G401.6 (cell line): ENCODE results near the gene CFAP97.
"Not testable (repeated sequence)": the region's sequence is repeated elsewhere in the genome, so short reads cannot be mapped to it uniquely, and the experiment has no call there.

ENCODE experiments used
- FAIRE-seq: peaks from 2 replicates; lab custom pipeline; 2012; peaks lifted over from hg19 to GRCh38; lab: Jason Lieb, UNC

CFAP97 gene

DNA sequence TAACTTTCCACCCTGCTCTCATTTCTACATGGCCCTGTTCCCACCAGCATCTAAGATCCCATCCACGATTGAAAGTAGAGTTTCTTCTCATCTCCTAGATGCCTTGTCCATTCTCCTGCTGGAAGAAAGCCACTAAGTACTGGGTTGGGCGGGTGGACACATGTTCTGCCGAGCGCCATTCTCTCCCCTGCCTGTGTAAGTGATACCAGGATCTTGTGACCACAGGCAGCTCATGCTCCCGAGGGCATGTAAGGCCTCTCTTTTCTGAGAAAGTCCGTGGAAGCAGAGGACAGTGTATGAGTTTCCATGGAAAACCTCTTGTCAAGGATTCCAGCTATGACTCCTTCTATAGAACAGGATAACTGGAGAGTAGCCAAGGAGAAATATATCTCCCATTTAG, 64.1 kb downstream of the CFAP97 start:
- no peak for FAIRE-seq

DNA sequence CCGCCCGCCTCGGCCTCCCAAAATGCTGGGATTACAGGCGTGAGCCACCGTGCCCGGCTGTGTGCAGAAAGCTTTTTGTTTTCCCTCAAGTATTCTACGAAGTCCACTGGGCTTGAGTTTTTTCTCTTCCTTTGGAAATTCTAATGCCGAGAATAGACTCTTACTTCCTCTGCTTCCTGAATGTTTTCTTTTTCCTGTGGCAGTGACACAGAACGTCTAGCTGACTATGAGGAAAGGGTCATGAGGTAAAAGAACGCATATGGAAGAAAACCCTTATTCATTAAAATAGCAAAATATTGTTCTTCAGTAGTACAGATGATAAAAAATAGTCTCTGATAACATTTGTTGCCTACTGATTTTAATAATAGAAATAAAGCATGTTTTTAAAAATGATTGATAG, 65.6 kb downstream of the CFAP97 start:
- no peak for FAIRE-seq

DNA sequence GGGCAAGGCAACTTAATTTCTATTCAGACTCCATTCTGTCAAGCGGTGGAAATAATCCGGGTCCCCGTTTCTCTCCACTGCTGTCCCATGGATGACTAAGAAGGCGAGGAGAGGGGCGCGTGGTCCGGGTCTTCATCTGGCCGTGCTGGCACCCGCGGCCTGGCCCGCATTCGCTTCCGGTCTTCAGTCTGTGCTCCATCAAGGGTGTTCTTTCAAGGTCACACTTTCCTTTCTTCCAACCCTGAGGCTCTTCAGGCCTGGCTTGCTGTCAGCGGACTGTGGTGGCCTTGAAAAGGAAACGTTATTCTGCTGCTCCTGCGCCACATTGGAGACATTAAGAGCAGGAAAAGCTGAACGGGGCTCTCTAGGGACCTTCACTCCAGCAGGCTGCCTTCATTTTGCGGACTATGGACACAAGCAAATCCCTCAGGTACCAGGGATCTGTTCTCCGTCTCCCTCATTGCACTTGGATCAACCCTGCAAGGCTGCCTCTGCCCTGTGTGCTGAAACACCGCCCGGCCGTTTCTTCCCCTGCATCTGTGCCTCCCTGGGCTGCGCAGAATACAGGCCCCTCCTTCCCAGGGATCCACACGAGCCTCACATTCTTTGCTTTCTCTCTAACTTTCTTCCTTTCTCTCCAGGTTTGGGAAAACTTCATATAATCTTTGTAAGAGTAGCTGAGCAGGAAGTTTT, 66.4 kb downstream of the CFAP97 start:
- FAIRE-seq: no peak

DNA sequence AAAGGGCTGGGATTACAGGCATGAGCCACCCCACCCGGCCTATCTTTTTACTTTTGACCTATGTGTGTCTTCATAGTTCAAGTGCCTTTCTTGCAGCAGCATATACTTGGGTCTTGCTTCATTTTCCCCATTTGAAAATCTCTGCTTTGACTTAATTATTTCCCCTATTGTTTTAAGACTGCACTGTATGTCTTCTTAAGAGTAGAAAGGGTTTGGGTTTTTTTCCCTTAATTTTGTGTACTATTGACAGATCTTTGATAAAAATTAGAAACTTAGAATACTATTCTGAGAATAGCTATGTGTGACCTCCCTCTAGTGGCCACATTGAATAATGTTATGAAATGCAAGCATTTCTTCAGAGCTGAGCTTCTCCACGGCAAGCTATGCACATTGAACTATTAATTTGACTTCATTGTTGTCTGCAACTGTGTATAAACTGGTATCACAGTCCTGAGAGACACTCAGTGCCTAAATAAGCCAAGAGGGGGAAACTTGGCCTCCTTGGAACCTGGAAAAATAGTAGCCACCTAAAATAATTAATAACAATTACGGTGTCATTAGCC, 69.4 kb downstream of the CFAP97 start:
- FAIRE-seq: peak; percentile 91

DNA sequence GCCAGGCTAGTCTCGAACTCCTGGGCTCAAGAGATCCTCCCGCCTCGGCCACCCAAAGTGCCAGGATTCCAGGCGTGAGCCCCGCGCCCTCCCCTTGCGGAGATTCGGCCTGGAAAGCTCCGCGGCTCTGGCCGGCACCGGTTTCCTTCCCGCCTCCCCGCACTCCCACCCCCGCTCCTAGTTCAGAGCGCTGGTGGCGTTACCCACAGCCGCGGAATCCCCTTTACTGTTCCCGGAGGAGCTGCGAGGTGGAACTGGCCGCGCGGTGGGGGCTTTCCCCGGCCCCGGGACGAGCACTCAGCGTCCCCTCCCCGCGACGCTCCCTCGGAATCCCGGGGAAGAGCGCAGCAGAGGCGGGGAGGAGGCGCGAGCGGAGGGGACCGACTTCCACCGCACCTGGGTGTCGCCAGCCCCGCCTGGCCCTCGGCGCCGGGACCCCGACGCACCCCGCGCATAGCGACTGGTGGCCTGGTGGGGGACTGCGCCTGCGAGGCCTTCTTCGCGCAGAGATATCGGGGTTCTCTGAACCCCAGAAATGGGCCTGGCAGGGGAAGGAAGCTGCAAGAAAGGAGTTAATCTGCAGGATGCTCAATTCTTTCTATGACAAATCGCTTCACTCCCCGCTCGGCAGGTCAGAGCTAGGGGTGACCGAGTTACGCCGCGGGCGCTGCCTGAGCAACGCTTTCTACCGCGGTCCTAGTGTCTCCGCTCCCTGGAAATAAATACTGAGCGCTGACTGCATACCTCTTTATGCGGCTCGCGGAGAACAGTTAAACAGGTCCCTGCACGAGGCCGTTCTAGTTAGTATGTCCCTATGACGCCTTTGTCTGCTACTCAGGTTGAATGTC, 75.3 kb downstream of the CFAP97 start:
- no peak for FAIRE-seq

DNA sequence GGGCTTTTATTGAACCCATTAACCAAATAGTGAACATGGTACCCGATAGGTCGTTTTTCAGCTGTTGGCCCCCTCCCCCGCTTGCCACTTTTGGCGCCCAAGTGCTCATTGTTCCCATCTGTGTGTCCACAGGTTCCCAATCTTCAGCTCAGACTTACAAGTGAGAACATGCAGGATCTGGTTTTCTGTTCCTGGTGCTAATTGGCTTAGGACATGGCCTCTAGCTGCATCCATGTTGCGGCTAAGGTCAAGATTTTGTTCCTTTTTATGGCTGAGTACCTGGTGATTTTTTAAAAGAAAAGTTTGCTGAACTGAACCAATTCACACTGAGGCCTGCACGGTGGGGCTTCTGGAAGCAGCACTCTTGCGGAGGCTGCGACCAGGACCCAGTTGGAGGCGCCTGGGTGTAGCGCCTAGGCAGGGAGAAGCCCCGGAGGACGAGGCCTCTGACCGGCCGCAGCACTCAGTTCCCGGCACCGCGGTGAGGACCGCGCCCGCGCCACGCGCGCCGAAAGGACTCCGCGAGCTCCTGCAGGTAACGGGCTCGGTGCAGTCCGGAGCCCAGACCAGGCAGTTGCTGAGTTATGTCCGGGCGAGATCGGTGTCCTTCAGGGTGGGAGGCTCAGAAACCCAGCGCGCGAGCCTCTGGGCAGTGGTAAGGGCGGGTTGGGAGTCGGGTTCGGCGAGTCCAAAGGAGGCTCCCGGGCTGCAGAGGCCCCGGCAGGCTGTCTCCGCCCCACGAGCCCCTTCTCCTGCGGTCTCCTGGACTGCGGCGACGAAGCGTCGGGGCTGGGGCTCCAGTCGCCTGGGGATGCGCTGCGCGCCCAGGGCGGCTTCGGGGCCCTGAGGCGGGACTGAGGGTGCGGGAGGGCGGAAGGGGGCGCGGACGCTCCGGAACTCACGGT, 76.5 kb downstream of the CFAP97 start:
- no peak for FAIRE-seq

DNA sequence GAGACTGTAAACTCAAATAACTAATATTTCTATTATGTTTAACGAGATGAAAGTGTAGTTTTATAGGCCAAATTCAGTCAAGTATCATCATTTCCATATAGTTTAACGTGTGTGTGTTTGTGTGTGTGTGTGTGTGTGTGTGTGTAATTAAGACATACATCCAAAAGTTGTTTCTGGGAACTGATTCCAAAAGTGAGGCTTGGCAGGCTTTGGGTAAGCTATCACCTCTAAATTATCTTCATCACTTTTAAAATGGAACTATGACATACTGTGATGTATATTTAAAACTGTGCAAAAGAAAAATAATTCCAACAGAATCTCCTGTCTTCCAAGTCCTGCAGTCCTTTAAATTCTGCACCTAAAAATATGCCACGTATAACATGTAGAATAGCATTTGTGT, 79.8 kb downstream of the CFAP97 start:
- FAIRE-seq: no peak

DNA sequence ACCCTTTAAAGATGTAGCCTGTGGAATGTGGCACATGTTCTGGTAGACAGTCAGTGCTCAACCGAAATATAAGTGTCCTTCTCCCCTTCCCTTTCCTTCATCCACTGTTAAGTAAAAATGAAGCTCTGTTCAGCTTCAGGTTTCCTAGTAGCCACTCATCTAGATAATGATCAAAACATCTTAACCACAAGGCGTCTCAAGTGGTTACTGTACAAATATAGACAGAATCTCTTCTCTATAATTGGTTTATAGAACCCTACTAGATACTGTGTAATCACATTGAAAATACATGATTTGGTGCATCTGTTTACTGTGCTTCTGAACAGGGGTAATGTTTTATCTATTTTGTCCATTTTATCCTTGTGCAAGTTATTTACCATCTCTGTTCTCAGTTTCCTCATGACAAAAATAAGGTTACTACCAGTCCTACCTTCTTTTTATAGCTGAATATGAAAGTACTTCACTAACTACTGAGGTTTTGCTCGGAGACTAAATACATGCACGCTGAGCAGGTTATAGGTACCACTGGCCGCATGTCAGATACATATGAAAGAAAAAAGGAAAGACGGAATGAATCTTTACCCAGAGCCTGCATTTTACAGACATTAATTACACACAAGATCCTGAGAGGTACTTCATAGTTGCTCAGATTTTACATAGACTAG, 81.0 kb downstream of the CFAP97 start:
- FAIRE-seq: no peak

DNA sequence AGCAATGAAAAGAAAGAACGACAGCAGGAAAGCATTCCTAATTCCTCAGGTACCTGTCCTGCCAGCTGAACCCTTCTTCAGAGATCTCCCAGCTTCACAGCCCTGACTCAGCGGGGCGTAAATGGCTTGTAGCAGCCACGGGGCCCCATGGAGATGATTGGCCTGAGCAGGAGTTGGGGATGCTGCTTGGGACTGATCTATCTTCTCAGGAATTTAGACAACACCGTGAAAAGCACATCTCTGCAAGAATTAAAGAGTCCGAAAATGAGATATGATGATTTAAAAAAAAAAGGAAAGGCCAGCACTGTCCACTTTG, 83.2 kb downstream of the CFAP97 start:
- no peak for FAIRE-seq

DNA sequence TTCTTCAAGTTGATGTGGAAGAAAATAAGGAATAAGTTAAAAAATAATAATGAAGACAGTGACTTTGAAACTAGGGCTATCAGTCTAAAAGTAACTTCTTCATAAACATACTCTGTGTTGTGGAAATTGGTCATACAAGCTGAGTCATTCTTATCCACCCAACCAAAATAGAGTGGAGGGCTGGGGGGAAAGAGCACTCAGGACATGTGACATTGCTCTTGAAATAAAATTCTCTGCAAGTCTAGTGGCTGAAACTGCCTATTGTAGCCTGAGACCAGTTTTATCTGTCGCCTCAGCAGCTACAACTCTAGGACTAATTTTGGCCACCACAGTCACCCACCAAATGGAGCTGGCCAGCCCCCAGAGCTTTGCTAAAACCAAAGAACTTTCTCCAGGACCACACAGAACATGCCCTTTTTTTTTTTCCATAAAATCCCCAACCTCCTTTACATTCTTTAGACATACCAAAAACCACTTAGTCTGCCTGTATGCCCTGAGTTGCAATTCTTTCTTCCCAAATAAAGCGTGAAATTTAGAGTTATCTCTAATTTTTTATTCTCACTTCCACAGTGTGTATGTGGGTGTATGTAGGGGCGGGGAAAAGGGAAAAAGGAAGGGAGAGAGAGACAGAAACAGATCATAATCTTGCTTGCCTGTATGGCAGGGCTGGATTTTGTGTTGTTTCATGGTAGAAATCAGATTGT, 83.7 kb downstream of the CFAP97 start:
- no peak for FAIRE-seq

DNA sequence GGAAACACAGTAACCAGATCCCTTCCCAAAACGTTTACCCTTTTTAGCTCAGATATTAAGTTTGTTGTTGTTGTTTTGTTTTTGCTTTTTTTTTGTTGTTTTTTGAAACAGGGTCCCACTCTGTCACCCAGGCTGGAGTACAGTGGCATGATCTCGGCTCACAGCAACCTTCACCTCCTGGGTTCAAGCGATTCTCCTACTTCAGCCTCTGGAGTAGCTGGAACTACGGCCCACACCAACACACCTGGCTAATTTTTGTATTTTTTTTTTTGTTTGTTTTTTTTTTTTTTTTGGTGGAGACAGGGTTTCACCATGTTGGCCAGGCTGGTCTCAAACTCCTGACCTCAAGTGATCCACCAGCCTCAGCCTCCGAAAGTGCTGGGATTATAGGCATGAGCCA, 84.3 kb downstream of the CFAP97 start:
- FAIRE-seq: not testable (repeated sequence)

DNA sequence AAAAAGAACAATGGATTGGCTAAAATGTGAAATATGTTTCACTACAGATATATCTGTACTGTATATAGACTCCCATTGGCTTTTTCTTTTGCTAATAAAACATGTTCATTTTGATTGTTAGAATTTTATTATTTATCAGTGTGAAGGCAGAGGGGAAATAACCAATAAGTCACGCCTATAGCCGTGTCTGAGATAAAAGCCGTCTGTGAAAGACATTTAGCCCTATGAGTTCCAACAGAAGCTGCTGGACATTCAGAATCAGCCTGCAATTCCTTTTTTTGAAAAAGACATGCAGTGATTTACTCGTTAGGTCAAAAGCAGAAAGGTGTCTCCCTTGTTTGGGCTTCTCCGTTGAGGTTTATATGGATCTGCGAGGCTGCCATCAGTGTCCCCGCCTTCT, 84.9 kb downstream of the CFAP97 start:
- FAIRE-seq: no peak

DNA sequence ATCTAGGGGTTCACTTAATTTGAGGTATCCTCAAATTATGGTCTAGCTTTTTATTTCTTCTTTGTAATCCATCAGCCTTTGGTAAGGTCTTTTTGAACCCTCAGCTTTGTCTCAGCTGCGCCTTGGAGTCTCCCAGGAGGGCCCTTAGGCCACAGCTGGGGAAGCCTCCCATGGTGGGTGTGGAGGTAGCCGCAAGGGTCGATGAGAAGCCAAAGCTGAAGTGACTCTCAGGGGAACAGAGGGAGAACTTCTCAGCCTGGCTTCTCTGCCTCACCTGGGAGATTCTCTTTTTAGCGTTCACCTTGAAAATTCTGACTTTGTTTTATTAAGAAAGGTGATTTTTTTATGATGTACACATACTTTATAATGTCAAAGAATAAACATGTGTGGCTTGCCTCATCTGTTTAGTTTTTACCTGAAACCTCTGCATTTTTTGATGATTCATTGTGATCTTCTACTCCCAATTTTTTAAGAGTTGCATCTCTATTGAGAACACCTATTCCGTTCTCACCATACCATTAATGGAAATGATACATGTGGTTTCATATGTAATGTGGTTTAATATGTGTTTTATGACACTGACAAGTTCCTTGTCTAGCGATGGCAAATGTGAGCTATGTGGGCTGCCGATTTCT, 86.4 kb downstream of the CFAP97 start:
- FAIRE-seq: no peak

DNA sequence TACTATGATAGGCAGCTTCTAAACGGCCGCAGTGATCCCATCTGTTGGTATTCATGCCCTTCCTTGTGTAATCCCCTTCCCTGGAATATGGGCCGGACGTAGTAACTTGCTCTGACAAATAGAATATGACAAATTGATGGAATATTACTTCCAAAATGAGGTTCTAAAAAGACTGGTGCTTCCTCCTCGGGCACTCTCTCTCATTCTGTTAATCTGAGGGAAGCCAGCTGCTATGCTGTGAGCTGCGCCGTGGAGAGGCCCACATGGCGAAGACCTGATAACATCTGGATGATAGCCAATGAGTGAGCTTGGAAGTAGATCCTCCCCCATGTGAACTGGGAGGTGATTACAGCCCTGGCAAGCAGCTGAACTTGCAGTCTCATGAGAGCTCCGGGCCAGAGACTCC, 88.0 kb downstream of the CFAP97 start:
- no peak for FAIRE-seq

DNA sequence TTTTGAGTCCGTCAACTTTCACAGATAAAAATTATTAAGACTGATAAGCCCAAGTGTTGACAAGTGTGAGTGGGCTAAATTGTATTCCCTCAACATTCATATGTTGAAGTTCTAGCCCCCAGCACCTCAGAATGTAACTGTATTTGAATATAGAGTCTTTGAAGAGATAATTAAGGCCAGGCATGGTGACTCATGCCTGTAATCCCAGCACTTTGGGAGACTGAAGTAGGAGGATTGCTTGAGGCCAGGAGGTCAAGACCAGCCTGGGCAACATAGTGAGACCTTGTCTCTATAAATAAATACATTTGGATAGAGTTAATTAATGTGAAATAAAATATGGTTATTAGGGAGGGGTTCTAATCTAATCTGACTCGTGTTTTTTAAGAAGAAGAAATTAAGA, 90.5 kb downstream of the CFAP97 start:
- FAIRE-seq: no peak

DNA sequence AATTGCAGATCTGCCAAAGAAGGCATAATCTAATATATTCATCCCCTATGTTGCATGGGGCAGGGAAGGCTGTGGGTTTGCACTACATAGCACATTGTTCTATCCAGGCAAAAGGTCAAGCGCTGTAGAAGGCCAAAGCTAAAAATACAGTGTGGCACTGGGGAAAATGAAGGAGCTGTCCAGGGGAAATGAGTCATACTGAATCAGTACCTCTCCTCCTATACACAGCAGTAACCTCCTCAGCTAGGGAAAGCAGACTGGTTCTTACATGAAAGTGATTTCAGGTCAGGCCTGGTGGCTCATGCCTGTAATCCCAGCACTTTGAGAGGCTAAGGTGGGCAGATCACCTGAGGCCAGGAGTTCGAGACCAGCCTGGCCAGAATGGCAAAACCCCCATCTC, 91.7 kb downstream of the CFAP97 start:
- FAIRE-seq: no peak

DNA sequence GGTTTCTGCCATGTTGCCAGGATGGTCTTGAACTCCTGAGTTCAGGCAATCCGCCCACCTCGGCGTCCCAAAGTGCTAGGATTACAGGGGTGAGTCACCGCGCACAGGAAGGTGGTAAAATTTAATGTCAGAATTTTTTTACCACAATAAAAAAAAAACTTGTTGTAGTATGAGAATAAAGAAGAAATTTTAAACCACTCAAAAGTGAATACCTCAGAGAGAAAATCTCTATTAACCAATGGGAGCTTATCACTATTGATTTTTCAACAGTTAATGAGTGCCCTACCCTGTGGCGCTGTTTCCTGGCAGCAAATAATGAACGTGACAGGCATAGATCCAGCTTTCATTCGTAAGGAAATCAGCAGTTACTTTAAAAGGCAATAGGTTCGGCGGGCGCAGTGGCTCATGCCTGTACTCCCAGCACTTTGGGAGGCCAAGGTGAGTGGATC, 93.4 kb downstream of the CFAP97 start:
- FAIRE-seq: no peak

DNA sequence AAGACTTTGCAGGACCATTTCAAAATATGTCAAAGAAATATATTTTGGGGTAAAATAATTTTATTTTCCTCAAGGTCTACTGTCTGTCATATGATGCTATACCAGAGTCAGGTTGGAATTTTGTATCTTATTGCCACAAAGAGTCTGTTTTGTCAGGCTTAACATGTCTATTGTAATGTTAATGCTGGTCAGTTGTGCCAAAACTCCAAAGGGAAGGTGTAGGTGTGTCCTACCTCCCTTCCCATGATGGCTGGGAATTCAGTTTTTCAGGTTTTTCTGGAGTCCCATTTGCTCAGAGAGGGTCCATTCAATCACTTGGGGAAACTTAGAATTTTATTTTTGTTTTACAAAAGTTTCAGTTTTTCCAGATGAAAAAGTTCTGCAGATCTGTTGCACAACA, 94.1 kb downstream of the CFAP97 start:
- FAIRE-seq: no peak
